Hepatocyte (in vitro differentiated cells): ENCODE data around the gene PSMG3. TPM values are rescaled to one million over a fixed set of nuclear protein-coding genes. Genes with fewer than 3 reads are reported as not detected.

Experiments used
- DNase-seq: peaks from one replicate; pipeline ENCODE4 v3.0.0-alpha.2; 2016; ENCODE audit warnings: low spot score
- H2AFZ ChIP-seq: fragments of 200-600 bp; sonication (generic); 2 replicates; pipeline ENCODE4 v1.6.0; 2016; ENCODE audit warnings: antibody characterized with exemption, mild to moderate bottlenecking
- H3K27ac ChIP-seq: fragments of 200-600 bp; sonication (generic); 2 replicates; pipeline ENCODE4 v1.5.1; 2016; ENCODE audit warnings: mild to moderate bottlenecking
- H3K27me3 ChIP-seq: fragments of 200-600 bp; sonication (generic); 2 replicates; pipeline ENCODE4 v1.6.1; 2016
- H3K36me3 ChIP-seq: fragments of 200-600 bp; sonication (generic); replicated peaks from 2 replicates; pipeline ENCODE4 v1.5.1; 2016; ENCODE audit warnings: low read depth; ENCODE audit not compliant: insufficient read depth
- H3K4me1 ChIP-seq: fragments of 200-600 bp; sonication (generic); 2 replicates; pipeline ENCODE4 v1.5.1; 2016; ENCODE audit warnings: mild to moderate bottlenecking, moderate library complexity; ENCODE audit not compliant: insufficient read depth
- H3K4me2 ChIP-seq: fragments of 200-600 bp; sonication (generic); 2 replicates; pipeline ENCODE4 v1.6.0; 2016
- H3K4me3 ChIP-seq: fragments of 200-600 bp; sonication (generic); 2 replicates; pipeline ENCODE4 v1.5.1; 2016; ENCODE audit warnings: mild to moderate bottlenecking
- H3K79me2 ChIP-seq: fragments of 200-600 bp; sonication (generic); 2 replicates; pipeline ENCODE4 v1.6.0; 2017; ENCODE audit warnings: mild to moderate bottlenecking
- H3K9me2 ChIP-seq: fragments of 200-600 bp; sonication (generic); replicated peaks from 2 replicates; pipeline ENCODE4 v1.6.0; 2017; ENCODE audit warnings: mild to moderate bottlenecking; ENCODE audit not compliant: insufficient read depth
- H3K9me3 ChIP-seq: fragments of 200-600 bp; sonication (generic); 2 replicates; pipeline ENCODE4 v1.5.1; 2016; ENCODE audit warnings: low read depth, mild to moderate bottlenecking
- H4K20me1 ChIP-seq: fragments of 200-600 bp; sonication (generic); 2 replicates; pipeline ENCODE4 v1.6.0; 2016; ENCODE audit warnings: mild to moderate bottlenecking; ENCODE audit not compliant: insufficient read depth, poor library complexity, severe bottlenecking
- EZH2 ChIP-seq: fragments of 200-600 bp; sonication (generic); IDR thresholded peaks from 2 replicates; pipeline ENCODE4 v1.6.1; 2016; ENCODE audit warnings: antibody characterized with exemption, mild to moderate bottlenecking, borderline replicate concordance
- EZH2phosphoT487 ChIP-seq: fragments of 200-600 bp; sonication (generic); IDR thresholded peaks from one replicate; pipeline ENCODE4 v1.6.1; 2018; ENCODE audit warnings: antibody characterized with exemption, mild to moderate bottlenecking, low read depth, moderate library complexity; ENCODE audit not compliant: unreplicated experiment, severe bottlenecking
- WGBS: methylation state at CpG from one replicate; pipeline ENCODE4 v1.1.6; 2016; ENCODE audit warnings: low lambda C conversion rate; ENCODE audit errors: missing lambda C conversion rate; 5-methylcytosine and 5-hydroxymethylcytosine counted together
- polyA plus RNA-seq: library from polyadenylated mRNA; unstranded; fragments of >200 nt; fragmentation: Nextera tagmentation; extraction: Ambion mirVana; gene quantifications from 2 replicates; pipeline ENCODE4 v1.2.1, GENCODE V29; 2016
- total RNA-seq: library from RNA; depleted of rRNA; stranded (reverse); fragments of >200 nt; gene quantifications from 2 replicates; pipeline ENCODE4 v1.2.3, GENCODE V29; 2014
- TF ChIP-seq, protein P1 (sequence below): fragments of 200-600 bp; sonication (generic); IDR thresholded peaks from 2 replicates; pipeline ENCODE4 v1.5.1; 2016; ENCODE audit warnings: antibody characterized with exemption, mild to moderate bottlenecking; ENCODE audit not compliant: poor library complexity

PSMG3 gene
- total and polyA plus RNA-seq, 2 experiments from 2014 or later, result 42.7 to 44.8 TPM

DNA sequence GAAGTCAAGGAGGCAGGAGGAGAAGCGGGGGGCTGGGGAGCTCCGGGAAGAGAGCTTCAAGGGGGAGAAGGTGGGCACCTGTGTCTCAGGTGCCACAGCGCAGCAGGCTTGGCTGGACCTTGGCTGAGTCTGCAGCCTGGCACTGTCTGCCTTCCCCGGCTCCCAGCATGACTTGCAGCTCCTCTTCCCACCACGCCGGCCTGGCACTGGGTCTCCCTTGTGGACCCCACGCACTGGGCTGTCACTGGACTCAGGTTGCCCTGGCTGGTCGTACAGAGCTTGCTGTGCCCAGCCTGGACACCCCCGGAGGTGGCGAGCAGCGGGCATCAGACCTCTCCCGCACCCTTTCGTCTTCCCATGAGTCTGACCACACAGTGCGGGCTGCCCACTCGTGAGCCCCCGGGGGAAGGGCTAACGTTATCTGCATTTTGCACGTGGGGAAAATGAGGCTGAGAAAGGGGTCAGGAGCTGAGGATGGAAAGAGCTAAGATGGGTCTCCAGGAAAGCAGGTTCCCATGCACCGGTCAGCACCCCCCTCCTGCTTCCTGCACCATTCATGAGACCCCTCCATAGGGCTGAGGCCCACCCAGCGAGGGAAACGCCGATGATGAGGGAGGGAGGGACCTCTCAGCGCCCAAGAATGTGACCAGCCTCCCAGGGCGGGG lies 40.3 kb upstream of the PSMG3 start:
- Histone ChIP-seq H3K9me2 (no peaks in the 10 kb centered on the region), H3K9me3 (no peaks in the 10 kb centered on the region), H3K27me3 (peaks cover 7% of the 10 kb centered on the region), H3K4me2 (no peak overlapping the region), H3K79me2 (no peaks in the 10 kb centered on the region), H3K4me3 (no peak overlapping the region), H3K4me1 (no peaks in the 10 kb centered on the region), H2AFZ (no peak overlapping the region), H4K20me1 (no peaks in the 10 kb centered on the region), H3K27ac (no peak overlapping the region), H3K36me3 (no peaks in the 10 kb centered on the region)
- no peak for TF ChIP-seq EZH2phosphoT487
- TF ChIP-seq EZH2, result no peak
- TF ChIP-seq, protein P1, sequence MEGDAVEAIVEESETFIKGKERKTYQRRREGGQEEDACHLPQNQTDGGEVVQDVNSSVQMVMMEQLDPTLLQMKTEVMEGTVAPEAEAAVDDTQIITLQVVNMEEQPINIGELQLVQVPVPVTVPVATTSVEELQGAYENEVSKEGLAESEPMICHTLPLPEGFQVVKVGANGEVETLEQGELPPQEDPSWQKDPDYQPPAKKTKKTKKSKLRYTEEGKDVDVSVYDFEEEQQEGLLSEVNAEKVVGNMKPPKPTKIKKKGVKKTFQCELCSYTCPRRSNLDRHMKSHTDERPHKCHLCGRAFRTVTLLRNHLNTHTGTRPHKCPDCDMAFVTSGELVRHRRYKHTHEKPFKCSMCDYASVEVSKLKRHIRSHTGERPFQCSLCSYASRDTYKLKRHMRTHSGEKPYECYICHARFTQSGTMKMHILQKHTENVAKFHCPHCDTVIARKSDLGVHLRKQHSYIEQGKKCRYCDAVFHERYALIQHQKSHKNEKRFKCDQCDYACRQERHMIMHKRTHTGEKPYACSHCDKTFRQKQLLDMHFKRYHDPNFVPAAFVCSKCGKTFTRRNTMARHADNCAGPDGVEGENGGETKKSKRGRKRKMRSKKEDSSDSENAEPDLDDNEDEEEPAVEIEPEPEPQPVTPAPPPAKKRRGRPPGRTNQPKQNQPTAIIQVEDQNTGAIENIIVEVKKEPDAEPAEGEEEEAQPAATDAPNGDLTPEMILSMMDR, result no peak
- 92% methylated on average over 21 of the region's 24 CpGs for WGBS
- no peak for DNase-seq

DNA sequence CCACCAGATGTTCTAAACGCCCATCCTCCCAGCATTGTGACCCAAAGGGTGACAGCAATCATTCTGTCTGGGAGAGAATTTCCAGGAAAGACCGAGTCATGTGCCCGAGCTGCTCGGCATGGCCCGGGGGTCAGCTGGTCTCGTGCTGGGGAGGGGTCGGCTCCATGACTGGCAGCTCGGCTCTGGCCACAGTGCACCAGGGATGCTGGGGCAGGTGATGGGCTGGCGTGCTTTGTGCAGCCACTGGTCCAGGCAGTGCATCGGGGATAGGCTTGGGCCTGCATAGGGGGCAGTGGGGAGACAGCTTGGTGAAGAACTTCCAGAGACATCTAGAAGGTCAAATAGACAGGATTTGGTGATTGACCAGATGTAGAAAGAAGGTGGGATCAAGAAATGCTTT lies 39.2 kb upstream of the PSMG3 start:
- H3K27me3 ChIP-seq, result no peaks in the 10 kb centered on the region
- WGBS, result 79% methylated on average over 10 of the region's 10 CpGs
- H3K4me1 ChIP-seq, result no peaks in the 10 kb centered on the region

DNA sequence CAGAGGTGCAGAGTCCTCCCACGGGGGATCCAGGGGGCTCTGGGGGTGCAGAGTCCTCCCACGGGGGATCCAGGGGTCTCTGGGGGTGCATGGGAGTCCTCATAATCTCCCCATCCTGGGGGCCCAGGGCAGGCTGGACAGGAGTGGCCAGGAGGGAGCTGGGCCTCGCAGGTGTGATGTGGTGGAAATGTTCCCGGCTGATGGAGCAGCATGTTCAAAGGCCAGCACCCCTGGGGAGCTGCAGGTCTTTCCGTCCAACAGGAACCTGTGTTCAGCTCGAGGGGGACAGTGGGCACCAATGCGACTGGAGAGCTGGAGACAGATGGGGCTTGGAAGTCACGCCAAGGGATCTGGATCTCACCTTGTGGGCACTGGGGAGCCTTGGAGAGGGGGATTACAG lies 38.5 kb upstream of the PSMG3 start:
- Histone ChIP-seq H3K9me2 (no peaks in the 10 kb centered on the region), H3K4me3 (no peak overlapping the region), H3K9me3 (no peaks in the 10 kb centered on the region), H2AFZ (no peak overlapping the region), H4K20me1 (no peaks in the 10 kb centered on the region), H3K27me3 (no peaks in the 10 kb centered on the region), H3K4me1 (no peaks in the 10 kb centered on the region), H3K36me3 (no peaks in the 10 kb centered on the region), H3K27ac (no peak overlapping the region), H3K79me2 (no peaks in the 10 kb centered on the region), H3K4me2 (no peak overlapping the region)
- WGBS, result 90% methylated on average over 6 of the region's 8 CpGs
- TF ChIP-seq EZH2, result no peak
- TF ChIP-seq, protein P1, result no peak
- TF ChIP-seq EZH2phosphoT487, result no peak
- DNase-seq, result no peak

More for the DNA sequence above, 39.2 kb upstream of the PSMG3 start:
- Histone ChIP-seq H2AFZ (no peak overlapping the region), H3K4me2 (no peak overlapping the region), H3K36me3 (no peaks in the 10 kb centered on the region), H3K79me2 (no peaks in the 10 kb centered on the region), H4K20me1 (no peaks in the 10 kb centered on the region), H3K9me2 (no peaks in the 10 kb centered on the region), H3K27ac (no peak overlapping the region), H3K4me3 (no peak overlapping the region), H3K9me3 (no peaks in the 10 kb centered on the region)
- DNase-seq, result no peak
- TF ChIP-seq, protein P1, result no peak
- TF ChIP-seq EZH2 (no peak), EZH2phosphoT487 (no peak)
